HCT116 (cell line): ENCODE measurements around the gene B3GALT6.

Source experiments
- EGR1 ChIP-seq: IDR thresholded peaks from 2 replicates; pipeline ENCODE4 v1.6.1; 2012; ENCODE audit warnings: low read depth
- EZH2 ChIP-seq: fragments of 200-600 bp; sonication (generic); IDR thresholded peaks from 2 replicates; pipeline ENCODE4 v1.6.1; 2017; ENCODE audit warnings: antibody characterized with exemption, mixed run types
- SIN3A ChIP-seq: IDR thresholded peaks from 2 replicates; pipeline ENCODE4 v1.6.1; 2012; ENCODE audit warnings: low read depth
- SRF ChIP-seq: IDR thresholded peaks from 2 replicates; pipeline ENCODE4 v1.6.1; 2012; ENCODE audit warnings: low read depth
- TF ChIP-seq, protein P1 (sequence below), 3 experiments: fragments of 200-600 bp in 1 of 3; sonication (generic) in 1 of 3; IDR thresholded peaks in 2 of 3; conservative IDR thresholded peaks in 1 of 3; 2 replicates each; pipeline ENCODE4 v1.5.1; 2012 to 2017; ENCODE audit warnings: low read depth in 2 of 3, low read length in 2 of 3, antibody characterized with exemption in 1 of 3, borderline replicate concordance in 1 of 3, control low read depth in 1 of 3, mild to moderate bottlenecking in 1 of 3, mixed read lengths in 1 of 3, mixed run types in 1 of 3, moderate library complexity in 1 of 3; ENCODE audit not compliant: insufficient read depth in 1 of 3

DNA sequence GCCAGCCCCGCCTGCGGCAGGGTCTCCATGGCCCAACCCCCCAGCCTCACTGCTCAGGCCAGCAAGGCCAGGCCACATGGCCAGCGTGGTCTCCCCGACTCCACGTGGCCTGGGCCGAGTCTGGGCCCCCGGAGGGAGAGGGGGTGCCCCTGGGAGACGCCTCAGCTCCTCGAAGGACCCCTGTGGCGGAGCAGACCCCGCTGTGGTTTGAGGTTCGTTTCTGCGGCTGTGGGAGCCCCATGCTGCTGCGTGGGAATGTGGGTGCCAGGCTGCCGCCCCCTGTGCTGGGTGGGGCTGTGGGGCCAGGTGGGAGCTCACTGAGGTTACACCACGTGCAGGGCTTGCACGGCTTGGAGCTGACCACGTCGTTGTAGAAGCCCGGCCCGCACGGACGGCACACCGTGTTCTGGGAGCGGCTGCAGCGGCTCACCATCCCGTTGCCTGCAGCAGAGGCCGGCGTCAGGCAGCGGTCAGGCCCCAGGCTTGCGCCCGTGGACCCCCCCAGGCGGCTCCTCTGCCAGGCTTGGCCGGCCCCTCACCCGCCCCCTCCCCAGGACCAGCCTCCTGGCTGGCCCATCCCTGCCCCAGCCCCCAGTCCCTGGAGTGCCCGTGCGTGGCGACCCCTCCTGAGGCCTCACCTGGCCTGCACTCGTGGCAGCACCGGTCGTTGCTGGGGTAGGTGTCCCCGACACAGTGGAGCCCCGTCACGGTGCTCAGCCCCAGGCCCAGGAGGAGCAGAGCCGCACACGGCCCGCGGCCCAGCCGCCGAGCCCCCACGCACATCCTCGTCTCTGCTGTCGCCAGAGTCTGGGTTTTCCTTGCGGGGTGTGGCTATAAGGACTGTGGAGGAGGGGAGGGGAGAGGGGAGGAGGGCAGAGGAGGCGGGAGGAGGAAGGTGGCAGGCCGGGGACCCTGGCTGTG lies 18.4 kb upstream of the B3GALT6 start, which contains the start of gene TNFRSF4:
- TF ChIP-seq EGR1 (no peak), SIN3A (no peak), EZH2 (no peak), SRF (no peak)
- TF ChIP-seq, protein P1, sequence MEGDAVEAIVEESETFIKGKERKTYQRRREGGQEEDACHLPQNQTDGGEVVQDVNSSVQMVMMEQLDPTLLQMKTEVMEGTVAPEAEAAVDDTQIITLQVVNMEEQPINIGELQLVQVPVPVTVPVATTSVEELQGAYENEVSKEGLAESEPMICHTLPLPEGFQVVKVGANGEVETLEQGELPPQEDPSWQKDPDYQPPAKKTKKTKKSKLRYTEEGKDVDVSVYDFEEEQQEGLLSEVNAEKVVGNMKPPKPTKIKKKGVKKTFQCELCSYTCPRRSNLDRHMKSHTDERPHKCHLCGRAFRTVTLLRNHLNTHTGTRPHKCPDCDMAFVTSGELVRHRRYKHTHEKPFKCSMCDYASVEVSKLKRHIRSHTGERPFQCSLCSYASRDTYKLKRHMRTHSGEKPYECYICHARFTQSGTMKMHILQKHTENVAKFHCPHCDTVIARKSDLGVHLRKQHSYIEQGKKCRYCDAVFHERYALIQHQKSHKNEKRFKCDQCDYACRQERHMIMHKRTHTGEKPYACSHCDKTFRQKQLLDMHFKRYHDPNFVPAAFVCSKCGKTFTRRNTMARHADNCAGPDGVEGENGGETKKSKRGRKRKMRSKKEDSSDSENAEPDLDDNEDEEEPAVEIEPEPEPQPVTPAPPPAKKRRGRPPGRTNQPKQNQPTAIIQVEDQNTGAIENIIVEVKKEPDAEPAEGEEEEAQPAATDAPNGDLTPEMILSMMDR (IDR thresholded peaks at IDR 0.05 in 2 of 3, conservative IDR thresholded peaks at IDR 0.05 in 1 of 3; ENCODE audit: borderline replicate concordance in 1 of 3, insufficient read depth in 1 of 3, low read depth in 2 of 3, low read length in 2 of 3): no peak
